ENCODE measurements around the gene CIC. TPM values are rescaled to one million over a fixed set of nuclear protein-coding genes. Genes with fewer than 3 reads are reported as not detected.

The CIC gene
- total and polyA plus RNA-seq, 2 of the 13 experiments (the other 11 are each of a cell fraction or from before 2014, with no cell fraction given) = 5.9 to 8.0 TPM

DNA sequence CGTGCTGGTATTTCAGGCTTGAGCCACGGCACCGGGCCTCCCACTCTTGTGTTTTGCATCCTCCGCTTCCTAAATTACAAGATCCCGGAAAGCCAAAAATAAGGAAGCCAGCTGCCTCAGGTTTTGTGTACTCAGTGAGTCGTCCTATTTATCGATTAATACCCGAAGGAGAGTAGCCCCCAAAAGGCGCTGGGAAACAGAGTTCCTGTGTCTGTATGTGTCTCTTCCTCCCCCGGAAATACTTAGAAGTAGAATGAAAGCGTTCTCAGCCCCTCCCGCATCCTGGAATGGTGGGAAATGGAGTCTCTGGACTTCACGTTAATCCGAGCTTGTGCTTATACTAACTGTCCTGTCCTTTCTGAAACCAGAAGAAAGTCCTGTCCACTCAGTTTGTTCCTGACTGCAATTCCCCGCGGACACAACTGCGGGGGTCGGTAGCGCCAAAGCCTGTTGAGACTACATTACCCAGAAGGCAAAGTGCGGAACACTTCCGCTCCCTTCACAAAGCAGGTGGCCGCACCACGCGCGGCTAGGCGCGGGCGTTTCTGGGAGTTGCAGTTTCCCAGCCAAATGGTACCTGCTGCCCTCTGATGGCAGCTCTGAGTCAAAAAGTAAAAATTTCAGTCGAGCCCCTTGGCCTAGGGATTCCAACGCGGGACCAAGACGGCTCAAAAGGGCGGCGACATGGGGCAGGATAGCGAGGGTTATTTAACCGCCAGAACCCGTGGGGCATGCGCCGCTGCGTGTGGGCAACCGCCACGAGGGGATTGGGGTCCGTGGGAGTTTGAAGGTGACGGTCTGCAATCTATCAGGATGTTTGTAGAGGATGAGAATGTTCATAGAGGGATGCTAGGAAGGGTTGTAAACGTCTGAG is 24.5 kb upstream of the CIC start (continued):
- TF ChIP-seq ZEB1 (IDR thresholded peaks at IDR 0.05; ENCODE audit: insufficient replicate concordance, low read depth) (peak; percentile 38), NFYC (CRISPR knock-in tag; IDR thresholded peaks at IDR 0.05) (peak; percentile 51), SCMH1 (CRISPR knock-in tag; IDR thresholded peaks at IDR 0.05; ENCODE audit: borderline replicate concordance) (no peak), THAP11 (CRISPR knock-in tag; IDR thresholded peaks at IDR 0.05) (peak; percentile 99), DMAP1 (CRISPR knock-in tag; IDR thresholded peaks at IDR 0.05) (no peak; the same call in 1 of the 2 replicates), SOX6 (IDR thresholded peaks at IDR 0.05) (no peak), SOX6 (CRISPR knock-in tag; IDR thresholded peaks at IDR 0.05) (peak; percentile 55; the same call in 1 of the 2 replicates), MYC (CRISPR knock-in tag; IDR thresholded peaks at IDR 0.05; ENCODE audit: borderline replicate concordance) (peak; percentile 87), ZNF550 (CRISPR knock-in tag; IDR thresholded peaks at IDR 0.05; ENCODE audit: borderline replicate concordance) (0 out of 2 replicates have a peak, but pooled peaks have one; percentile 41), ZNF605 (CRISPR knock-in tag; IDR thresholded peaks at IDR 0.05) (peak; percentile 62), ZNF552 (CRISPR knock-in tag; IDR thresholded peaks at IDR 0.05; ENCODE audit: borderline replicate concordance) (0 out of 2 replicates have a peak, but pooled peaks have one; percentile 55), ZNF616 (CRISPR knock-in tag; IDR thresholded peaks at IDR 0.05; ENCODE audit: low read depth) (no peak), PHF21A (CRISPR knock-in tag; IDR thresholded peaks at IDR 0.05) (peak; percentile 76), SMAD9 (CRISPR knock-in tag; IDR thresholded peaks at IDR 0.05) (no peak), NCOA1 (CRISPR knock-in tag; IDR thresholded peaks at IDR 0.05) (no peak), SNAI1 (CRISPR knock-in tag; IDR thresholded peaks at IDR 0.05; ENCODE audit: borderline replicate concordance) (no peak), ZNF782 (CRISPR knock-in tag; IDR thresholded peaks at IDR 0.05; ENCODE audit: borderline replicate concordance) (no peak), ZNF251 (CRISPR knock-in tag; IDR thresholded peaks at IDR 0.05) (no peak), GABPB1 (CRISPR knock-in tag; IDR thresholded peaks at IDR 0.05) (peak; percentile 97), ZNF747 (CRISPR knock-in tag; IDR thresholded peaks at IDR 0.05; ENCODE audit: borderline replicate concordance) (peak; percentile 67; the same call in 1 of the 2 replicates)
- TF ChIP-seq, protein P1, sequence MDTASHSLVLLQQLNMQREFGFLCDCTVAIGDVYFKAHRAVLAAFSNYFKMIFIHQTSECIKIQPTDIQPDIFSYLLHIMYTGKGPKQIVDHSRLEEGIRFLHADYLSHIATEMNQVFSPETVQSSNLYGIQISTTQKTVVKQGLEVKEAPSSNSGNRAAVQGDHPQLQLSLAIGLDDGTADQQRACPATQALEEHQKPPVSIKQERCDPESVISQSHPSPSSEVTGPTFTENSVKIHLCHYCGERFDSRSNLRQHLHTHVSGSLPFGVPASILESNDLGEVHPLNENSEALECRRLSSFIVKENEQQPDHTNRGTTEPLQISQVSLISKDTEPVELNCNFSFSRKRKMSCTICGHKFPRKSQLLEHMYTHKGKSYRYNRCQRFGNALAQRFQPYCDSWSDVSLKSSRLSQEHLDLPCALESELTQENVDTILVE (CRISPR knock-in tag; IDR thresholded peaks at IDR 0.05) = 0 out of 2 replicates have a peak, but pooled peaks have one; percentile 43
- TF ChIP-seq, protein P2, sequence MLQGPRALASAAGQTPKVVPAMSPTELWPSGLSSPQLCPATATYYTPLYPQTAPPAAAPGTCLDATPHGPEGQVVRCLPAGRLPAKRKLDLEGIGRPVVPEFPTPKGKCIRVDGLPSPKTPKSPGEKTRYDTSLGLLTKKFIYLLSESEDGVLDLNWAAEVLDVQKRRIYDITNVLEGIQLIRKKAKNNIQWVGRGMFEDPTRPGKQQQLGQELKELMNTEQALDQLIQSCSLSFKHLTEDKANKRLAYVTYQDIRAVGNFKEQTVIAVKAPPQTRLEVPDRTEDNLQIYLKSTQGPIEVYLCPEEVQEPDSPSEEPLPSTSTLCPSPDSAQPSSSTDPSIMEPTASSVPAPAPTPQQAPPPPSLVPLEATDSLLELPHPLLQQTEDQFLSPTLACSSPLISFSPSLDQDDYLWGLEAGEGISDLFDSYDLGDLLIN (CRISPR knock-in tag; IDR thresholded peaks at IDR 0.05; ENCODE audit: borderline replicate concordance) = peak; percentile 90
- TF ChIP-seq, protein P3, sequence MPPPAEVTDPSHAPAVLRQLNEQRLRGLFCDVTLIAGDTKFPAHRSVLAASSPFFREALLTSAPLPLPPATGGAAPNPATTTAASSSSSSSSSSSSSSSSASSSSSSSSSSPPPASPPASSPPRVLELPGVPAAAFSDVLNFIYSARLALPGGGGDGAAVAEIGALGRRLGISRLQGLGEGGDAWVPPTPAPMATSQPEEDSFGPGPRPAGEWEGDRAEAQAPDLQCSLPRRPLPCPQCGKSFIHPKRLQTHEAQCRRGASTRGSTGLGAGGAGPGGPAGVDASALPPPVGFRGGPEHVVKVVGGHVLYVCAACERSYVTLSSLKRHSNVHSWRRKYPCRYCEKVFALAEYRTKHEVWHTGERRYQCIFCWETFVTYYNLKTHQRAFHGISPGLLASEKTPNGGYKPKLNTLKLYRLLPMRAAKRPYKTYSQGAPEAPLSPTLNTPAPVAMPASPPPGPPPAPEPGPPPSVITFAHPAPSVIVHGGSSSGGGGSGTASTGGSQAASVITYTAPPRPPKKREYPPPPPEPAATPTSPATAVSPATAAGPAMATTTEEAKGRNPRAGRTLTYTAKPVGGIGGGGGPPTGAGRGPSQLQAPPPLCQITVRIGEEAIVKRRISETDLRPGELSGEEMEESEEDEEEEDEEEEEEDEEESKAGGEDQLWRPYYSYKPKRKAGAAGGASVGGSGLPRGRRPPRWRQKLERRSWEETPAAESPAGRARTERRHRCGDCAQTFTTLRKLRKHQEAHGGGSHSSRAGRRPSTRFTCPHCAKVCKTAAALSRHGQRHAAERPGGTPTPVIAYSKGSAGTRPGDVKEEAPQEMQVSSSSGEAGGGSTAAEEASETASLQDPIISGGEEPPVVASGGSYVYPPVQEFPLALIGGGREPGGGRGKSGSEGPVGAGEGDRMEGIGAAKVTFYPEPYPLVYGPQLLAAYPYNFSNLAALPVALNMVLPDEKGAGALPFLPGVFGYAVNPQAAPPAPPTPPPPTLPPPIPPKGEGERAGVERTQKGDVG (CRISPR knock-in tag; IDR thresholded peaks at IDR 0.05; ENCODE audit: borderline replicate concordance) = 0 out of 2 replicates have a peak, but pooled peaks have one; percentile 61
- TF ChIP-seq, protein P4, sequence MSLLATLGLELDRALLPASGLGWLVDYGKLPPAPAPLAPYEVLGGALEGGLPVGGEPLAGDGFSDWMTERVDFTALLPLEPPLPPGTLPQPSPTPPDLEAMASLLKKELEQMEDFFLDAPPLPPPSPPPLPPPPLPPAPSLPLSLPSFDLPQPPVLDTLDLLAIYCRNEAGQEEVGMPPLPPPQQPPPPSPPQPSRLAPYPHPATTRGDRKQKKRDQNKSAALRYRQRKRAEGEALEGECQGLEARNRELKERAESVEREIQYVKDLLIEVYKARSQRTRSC (CRISPR knock-in tag; IDR thresholded peaks at IDR 0.05; ENCODE audit: low read depth) = no peak; the same call in 1 of the 2 replicates
